Fibroblast of villous mesenchyme (primary cell): ENCODE data around the gene PCK1. TPM values are rescaled to one million over a fixed set of nuclear protein-coding genes. Genes with fewer than 3 reads are reported as not detected.

Source experiments
- DNase-seq: peaks from one replicate; pipeline ENCODE4 v3.0.0-alpha.2; 2010; ENCODE audit warnings: low read depth
- H3K4me3 ChIP-seq: 2 replicates; pipeline ENCODE4 v1.5.1; 2011; ENCODE audit warnings: low read depth, mild to moderate bottlenecking, low read length
- CTCF ChIP-seq: IDR thresholded peaks from 2 replicates; pipeline ENCODE4 v1.5.1; 2012; ENCODE audit warnings: low read depth, mild to moderate bottlenecking, low read length; ENCODE audit not compliant: insufficient read depth
- total RNA-seq: library from RNA; depleted of rRNA; stranded (reverse); fragments of >200 nt; gene quantifications from 2 replicates; pipeline ENCODE4 v1.2.3, GENCODE V29; 2012

The PCK1 gene
- total RNA-seq, 1 donor = not detected

- TF ChIP-seq CTCF = no peak
- H3K4me3 ChIP-seq = no peak overlapping the region
Measured at GRCh38 chr20:57536771-57537724, 23.9 kb upstream of the PCK1 start.

GRCh38 chr20:57537822-57538221, 23.1 kb upstream of the PCK1 start:
- no peak for TF ChIP-seq CTCF
- DNase-seq = no peak
- no peak overlapping the region for H3K4me3 ChIP-seq

More at GRCh38 chr20:57536771-57537724, 23.9 kb upstream of the PCK1 start:
- no peak for DNase-seq

DNA sequence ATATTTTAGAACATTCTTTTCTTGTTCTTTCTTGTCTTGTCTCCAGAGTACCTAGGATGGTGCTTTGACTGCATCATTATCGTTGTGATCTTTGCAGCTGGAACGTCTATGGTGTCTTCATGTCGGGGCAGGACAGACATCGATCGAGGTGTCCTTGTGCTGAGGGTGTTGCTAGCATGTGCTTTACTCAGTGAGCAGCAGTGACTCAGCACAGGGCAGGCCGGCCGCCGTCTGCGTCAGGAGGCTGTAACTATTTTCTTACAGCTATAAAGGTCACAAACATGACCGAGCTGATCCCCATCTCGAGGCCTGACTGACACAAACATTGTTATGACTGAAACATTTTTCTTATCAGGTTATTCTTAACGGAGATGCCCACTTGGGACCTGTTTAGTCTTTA, 21.0 kb upstream of the PCK1 start:
- DNase-seq = no peak
- no peak overlapping the region for H3K4me3 ChIP-seq
- no peak for TF ChIP-seq CTCF

DNA sequence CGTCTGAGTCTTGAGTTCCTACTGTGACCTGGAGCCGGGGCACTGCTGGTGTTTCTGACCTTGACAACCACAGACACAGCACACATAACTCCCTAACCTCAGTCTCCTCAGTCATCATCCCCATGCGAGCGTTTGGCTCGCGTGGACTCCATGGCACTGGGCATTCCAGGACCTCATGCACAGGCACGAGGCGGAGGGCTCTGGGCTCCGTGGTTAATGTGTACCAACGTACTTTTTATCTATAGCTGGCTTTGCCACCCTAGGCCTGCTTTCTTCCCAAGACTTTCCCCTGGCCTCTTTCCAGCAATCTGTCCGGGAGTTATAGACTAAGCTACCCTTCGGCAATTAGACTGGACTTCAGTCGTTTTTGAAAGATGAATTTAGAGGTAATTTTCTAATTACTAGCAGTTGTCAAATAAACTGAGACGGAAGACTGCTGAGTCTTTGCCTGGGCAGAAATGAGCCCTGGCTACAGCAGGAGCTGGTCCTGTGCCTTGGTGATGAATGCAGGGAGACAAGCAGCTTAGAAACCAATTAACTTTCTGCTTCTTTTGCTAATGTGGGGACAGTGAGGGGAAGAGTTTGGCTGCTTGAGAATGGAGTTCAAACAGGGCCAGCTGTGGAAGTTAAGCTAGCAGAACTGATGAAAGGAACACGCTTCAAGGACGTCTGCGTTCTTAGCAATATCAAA, 19.9 kb upstream of the PCK1 start:
- no peak overlapping the region for H3K4me3 ChIP-seq
- no peak for DNase-seq
- TF ChIP-seq CTCF = no peak

DNA sequence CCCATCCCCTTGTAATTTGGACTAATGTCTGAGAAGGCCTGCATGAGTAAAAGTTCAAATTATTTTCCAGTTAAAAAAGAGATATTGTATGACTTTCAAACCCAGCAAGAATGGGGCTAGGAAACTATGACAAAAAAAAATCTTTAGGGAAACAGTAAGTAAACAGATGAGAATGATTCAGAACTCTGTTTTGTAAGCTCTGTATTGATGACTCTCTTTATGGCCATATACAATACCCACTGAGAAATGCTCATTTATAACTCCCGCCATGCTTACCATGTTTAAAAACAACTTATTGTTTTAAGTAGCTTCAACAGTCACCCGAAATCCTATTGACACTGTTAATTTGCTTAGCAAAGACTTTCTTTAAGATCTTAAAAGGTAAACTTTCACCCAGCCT, 17.2 kb upstream of the PCK1 start:
- H3K4me3 ChIP-seq = no peak overlapping the region
- TF ChIP-seq CTCF = no peak
- DNase-seq = no peak

GRCh38 chr20:57544838-57545564, 15.9 kb upstream of the PCK1 start:
- no peak overlapping the region for H3K4me3 ChIP-seq
- TF ChIP-seq CTCF = no peak
- DNase-seq = no peak
